ENCODE data around the gene KLHL24.
"Not testable (repeated sequence)": the region's sequence is repeated elsewhere in the genome, so short reads cannot be mapped to it uniquely, and the experiment has no call there.

The KLHL24 gene

DNA sequence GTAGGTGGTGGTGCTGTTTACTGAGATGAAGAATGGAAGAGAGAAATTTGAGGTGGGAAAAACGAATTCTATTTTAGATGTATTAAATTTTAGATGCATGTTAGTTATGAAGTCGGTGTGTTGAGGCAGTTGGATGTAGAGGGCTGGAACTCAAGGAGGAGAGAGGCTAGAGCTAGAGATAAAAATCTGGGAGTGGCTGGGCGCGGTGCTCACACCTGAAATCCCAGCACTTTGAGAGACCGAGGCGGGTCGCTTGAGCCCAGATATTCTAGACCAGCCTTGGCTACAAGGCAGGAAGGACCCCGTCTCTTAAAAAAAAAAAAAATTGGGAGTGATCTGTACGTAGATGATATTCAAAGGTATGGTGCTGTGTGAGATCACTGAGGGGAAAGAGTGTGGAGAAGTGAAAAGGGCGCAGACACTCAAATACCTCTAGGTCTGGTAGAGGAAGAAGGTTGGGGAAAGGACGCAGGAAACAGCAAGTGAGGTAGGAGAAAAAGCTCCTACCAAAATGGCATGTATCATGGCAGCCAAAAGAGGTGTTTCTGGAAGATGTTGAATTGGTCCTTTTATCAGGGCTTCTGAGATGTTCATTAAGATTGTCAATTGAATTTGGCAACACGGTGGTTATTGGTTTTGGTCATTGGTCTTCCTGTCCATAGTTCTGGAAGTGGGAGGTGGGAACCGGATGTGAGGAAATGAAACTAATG, 64.0 kb downstream of the KLHL24 start:
- TF ChIP-seq, protein P1, sequence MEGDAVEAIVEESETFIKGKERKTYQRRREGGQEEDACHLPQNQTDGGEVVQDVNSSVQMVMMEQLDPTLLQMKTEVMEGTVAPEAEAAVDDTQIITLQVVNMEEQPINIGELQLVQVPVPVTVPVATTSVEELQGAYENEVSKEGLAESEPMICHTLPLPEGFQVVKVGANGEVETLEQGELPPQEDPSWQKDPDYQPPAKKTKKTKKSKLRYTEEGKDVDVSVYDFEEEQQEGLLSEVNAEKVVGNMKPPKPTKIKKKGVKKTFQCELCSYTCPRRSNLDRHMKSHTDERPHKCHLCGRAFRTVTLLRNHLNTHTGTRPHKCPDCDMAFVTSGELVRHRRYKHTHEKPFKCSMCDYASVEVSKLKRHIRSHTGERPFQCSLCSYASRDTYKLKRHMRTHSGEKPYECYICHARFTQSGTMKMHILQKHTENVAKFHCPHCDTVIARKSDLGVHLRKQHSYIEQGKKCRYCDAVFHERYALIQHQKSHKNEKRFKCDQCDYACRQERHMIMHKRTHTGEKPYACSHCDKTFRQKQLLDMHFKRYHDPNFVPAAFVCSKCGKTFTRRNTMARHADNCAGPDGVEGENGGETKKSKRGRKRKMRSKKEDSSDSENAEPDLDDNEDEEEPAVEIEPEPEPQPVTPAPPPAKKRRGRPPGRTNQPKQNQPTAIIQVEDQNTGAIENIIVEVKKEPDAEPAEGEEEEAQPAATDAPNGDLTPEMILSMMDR (conservative IDR thresholded peaks at IDR 0.05): no peak
- TF ChIP-seq ZFX (IDR thresholded peaks at IDR 0.05): no peak
- no peak overlapping the region for H3K27ac ChIP-seq

DNA sequence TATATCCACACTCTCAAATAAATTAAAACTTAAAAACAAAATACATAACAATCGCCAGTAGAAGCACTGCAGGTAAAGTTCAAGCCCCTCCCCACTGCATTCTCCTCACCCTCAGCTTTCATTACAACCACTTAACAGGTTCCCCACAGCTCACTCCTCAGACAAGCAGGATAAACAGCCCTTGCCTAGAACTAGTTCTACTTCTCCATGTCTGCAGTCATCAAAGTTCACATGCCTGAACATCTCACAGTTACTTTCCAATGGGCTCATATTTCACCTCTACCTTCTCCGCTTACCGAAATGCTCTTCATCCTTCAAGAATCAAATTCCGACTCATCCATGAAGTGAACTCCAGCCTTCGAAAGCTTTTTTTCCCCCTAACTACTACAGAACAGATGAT, 66.3 kb downstream of the KLHL24 start:
- H3K27ac ChIP-seq: no peak overlapping the region
- TF ChIP-seq, protein P1 (conservative IDR thresholded peaks at IDR 0.05): no peak
- TF ChIP-seq ZFX (IDR thresholded peaks at IDR 0.05): no peak

DNA sequence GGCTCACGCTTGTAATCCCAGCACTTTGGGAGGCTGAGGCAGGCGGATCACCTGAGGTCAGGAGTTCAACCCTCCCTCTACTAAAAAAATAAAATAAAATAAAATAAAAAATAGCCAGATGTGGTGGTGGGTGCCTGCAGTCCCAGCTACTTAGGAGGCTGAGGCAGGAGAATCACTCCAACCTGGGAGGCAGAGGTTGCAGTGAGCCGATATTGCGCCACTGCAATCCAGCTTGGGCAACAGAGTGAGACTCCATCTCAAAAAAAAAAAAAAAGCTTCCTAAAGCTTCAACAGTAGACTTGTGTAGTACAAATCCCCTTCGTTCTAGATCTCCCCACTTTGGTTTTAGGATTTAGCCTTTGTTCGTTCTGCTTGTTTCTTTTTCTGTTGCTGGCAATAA, 68.5 kb downstream of the KLHL24 start:
- not testable (repeated sequence) for H3K27ac ChIP-seq

DNA sequence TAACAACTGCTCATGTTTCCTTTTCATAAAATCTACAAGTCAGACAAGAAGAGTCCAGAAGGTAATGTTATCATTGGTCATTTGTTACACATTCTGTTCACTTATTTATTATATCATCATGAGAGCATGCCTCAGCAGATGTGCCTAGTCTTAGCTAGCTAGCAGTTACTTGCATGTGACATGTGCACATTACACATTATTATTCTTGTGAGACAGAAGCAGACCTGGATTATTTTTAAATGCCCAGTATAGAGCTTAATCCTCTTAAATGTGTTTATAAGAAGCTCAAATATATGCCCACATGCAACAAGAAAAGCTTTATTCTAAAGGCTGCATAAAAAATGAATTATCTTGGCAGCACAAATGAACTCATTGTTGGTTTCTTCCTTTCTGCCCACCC, 74.8 kb downstream of the KLHL24 start:
- TF ChIP-seq, protein P1 (conservative IDR thresholded peaks at IDR 0.05): no peak
- no peak for TF ChIP-seq ZFX (IDR thresholded peaks at IDR 0.05)

DNA sequence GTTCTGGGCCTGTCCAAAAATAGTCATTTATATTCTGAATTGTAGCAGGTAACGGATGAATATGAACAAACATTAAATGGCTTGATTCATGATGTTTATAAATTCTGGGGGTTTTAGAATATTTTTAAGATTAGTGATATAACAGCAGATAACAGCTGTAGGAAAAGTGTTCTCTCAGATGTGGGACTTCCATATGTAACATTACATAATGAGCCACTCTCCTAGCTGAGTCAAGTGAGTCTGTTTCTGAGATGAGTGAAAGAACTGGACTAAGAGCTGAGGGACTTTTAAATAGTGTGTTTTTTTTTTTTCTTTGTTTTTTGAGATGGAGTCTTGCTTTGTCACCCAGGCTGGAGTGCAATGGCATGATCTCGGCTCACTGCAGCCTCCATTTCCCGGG, 76.1 kb downstream of the KLHL24 start:
- TF ChIP-seq ZFX (IDR thresholded peaks at IDR 0.05): no peak
- TF ChIP-seq, protein P1 (conservative IDR thresholded peaks at IDR 0.05): no peak

More for the DNA sequence above, 74.8 kb downstream of the KLHL24 start:
- no peak overlapping the region for H3K27ac ChIP-seq

DNA sequence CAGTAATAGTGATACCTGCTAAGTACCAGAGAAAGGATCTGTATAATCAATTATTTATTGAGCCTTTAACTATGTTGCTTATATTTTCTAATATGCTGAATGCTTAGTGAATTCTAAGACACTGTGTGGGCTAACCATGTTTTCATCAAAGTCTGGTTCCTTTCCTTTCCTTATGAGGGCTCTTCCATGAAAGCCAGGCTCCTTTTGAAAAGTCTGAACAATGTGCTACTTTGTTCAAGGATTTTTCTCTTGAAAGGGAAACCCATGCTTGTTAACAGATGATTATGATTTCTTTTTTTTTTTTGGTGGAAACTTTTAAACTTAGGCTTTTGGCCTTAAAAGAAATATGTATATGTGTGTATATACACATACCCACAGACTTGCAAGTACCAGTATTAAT, 79.2 kb downstream of the KLHL24 start:
- TF ChIP-seq ZFX (IDR thresholded peaks at IDR 0.05): no peak
- TF ChIP-seq, protein P1 (conservative IDR thresholded peaks at IDR 0.05): no peak
- no peak overlapping the region for H3K27ac ChIP-seq

More for the DNA sequence above, 76.1 kb downstream of the KLHL24 start:
- H3K27ac ChIP-seq: no peak overlapping the region

DNA sequence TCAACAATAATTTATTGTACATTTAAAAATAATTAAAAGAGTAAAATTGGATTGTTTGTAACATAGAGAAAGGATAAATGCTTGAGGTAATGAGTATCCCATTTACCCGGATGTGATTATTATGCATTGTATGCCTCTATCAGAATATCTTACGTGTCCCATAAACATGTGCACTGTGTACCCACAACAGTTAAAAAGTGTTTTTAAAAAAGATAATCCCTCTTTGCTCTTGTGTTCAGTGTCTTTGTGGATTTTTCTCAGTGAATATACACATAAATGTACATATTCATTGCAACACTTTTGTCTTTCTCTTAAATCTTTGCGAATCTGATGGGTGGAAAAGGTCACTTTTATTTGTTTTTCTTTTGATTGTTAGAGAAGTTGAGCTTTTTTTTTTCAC, 82.6 kb downstream of the KLHL24 start:
- TF ChIP-seq, protein P1 (conservative IDR thresholded peaks at IDR 0.05): no peak
- no peak for TF ChIP-seq ZFX (IDR thresholded peaks at IDR 0.05)
- H3K27ac ChIP-seq: no peak overlapping the region

DNA sequence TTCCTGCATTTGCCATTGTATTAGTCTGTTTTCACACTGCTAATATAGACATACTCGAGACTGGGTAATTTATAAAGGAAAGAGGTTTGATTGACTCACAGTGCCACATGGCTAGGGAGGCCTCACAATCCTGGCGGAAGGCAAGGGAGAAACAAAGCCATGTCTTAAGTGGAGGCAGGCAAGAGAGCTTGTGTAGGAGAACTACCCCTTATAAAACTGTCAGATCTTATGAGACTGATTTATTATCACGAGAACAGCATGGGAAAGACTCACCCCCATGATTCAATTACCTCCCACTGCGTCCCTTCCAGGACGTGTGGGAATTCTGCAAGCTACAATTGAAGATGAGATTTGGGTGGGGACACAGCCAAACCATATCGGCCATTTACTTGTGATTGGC, 90.0 kb downstream of the KLHL24 start:
- no peak for TF ChIP-seq ZFX (IDR thresholded peaks at IDR 0.05)
- TF ChIP-seq, protein P1 (conservative IDR thresholded peaks at IDR 0.05): no peak

More for the DNA sequence above, 90.0 kb downstream of the KLHL24 start:
- H3K27ac ChIP-seq: no peak overlapping the region
